COLO668 (cell line): ENCODE measurements around the gene OPCML.

Experiments used
- DNase-seq: peaks from one replicate; lab custom pipeline; 2025; ENCODE audit not compliant: unreplicated experiment; lab: John Stamatoyannopoulos, UW

OPCML gene

DNA sequence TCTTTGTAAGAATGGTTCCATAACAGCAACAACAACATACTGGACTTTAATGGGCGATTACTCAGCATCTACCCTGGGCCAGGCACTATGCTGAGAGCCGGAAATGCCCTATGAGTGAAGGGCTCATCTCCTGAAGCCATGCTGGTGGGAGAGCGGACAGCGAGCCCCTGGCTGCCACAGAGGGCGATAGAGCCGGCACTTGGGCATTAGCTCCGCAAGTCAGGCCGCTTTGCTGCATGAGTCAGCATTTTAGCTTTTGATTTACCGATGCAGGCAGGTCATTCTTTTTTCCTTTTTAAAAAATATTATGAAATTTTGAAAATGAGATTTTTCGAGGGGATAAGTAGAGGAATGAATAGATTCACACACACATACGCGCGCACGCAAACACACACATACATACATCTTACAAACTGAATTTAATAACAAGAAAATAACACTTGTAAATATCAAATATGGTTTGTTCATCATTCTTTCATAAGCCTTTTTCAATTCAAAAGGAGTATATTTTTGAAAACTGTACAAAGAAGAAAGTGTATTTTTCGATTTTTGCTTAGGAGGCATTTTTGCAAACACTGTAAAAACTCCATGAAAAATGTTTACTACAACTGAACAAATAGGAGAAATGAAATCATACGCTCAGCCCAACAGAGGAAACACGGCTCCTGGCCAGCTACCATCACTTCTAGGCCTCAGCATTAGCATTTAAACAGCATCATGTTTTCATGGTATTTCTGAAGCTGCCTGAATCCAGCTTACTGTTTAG is 667.3 kb downstream of the OPCML start:
- no peak for DNase-seq

DNA sequence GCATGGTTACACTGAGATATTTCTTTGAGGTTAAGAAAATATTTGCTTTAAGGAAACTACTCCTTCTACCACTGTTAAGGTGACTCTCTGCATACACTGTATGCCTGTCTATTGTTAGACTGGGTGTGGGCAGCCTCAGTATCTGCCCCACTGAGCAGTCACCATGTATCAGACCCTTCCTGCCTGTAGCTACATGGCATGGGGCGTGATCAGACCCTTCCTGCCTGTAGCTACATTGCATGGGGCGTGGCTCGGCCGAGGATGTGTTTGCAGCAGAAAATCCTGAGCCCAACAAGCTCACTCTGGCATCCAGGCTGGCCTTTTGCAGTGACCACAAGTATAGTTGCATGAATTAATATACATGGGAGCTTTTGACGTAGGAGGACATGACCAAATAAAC is 669.4 kb downstream of the OPCML start:
- no peak for DNase-seq

DNA sequence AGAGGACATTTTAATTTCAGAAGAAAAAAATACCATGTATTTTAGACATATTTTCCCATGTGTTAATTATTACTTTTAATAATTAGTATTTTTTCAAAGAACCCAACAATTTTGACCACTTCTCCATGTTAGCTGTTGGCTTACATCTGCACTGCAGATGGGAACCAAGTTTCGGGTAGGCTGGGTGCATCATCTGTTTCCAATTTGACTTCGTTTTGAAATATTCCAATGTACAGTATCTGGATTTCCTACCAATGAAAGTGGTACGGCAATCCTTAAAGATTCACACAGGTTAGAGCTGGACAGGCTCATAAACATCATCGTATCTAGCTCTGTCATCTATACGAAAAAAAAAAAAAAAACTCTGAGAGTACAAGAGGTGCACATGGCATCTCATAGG is 670.2 kb downstream of the OPCML start:
- DNase-seq = no peak

DNA sequence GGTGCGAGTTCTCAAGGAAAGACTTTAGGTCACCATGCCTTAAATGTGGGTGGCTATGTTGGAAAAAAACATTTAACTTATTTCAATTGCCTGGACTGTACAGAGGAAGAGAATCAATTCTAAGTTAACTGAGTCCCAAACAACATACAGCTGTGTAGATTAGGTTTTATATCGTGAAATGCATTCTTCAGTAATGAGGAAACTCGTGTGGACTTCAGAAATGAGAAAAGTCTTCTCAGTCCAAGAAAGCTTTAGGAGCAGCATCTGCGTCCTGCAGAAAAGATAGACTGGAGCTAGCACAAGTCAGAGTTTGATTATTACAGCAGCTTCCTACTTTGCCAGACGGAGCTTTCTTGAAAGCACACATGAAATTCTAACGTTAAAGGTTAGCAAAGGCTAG is 673.0 kb downstream of the OPCML start:
- no peak for DNase-seq

DNA sequence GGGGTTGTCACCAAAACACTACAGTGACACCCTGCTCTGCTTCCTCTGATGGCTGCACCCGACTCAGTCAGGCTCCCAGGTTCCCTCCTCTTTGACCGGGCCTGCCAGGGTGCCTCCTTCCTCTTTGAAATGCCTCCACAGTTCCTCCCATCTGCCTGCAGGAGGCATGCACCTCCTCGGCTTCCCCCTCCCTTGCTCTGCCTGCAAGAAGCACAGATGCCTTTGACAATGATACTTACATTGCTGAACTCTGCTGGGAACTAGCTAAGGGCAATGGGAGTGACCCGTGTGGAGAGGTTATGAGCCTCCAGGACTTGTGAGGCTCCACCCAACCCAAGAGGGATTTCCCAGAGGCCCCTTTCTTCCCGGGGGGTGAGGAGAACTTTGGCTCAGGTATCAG is 674.1 kb downstream of the OPCML start:
- no peak for DNase-seq

DNA sequence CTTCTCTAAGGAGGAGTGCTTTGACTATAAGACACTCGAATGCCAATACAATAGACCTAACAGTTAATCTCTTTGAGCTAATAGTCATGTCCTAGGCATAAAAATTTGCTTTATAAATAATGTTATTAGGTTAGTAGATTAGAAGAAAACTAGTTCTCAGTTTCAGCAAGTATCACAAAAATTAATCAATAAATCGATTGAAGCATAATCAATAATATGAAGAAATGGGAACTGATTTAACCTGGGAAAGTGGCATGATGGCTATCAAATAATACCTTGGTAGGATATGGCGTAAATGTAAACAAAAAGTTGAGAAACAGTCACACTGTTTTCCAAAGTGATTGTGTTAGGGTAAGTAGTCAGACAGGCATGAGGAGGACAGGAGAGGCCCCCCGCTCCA is 676.3 kb downstream of the OPCML start:
- DNase-seq = no peak

DNA sequence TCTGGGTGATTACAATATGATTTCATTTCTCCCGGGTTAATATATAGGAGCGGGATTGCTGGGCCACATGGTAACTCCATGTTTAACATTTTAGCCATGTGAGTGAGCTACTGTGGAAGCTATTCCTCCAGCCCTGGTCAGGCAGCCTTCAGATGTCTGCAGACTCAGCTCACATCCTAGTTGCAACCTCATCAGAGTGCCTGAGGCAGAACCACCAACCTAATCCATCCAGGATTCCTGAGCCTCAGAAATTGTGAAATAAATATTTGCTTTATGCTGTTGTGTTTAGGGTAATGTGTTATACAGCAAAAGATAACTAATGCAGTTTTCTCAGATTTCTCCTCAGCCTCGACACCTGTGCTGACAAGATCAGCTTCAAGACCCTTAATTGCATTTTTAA is 676.8 kb downstream of the OPCML start:
- DNase-seq = no peak

DNA sequence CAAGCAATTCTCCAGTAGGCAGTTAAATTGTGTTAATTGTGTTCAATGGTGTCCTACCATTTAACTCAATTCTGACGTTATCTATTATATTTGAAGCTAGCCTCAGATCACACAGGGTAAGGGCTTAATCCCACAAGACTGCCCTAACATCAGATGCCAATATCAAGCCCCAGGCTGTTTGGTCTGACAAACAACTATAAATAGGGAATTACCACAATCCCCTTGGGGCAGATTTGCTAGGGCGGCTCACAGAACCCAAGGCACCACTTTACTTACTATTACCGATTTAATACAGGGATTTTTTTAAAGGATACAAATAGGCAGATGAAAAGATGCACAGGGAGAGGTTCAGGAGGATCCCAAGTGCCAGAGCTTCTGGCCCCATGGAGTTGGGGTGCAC is 678.4 kb downstream of the OPCML start:
- no peak for DNase-seq

DNA sequence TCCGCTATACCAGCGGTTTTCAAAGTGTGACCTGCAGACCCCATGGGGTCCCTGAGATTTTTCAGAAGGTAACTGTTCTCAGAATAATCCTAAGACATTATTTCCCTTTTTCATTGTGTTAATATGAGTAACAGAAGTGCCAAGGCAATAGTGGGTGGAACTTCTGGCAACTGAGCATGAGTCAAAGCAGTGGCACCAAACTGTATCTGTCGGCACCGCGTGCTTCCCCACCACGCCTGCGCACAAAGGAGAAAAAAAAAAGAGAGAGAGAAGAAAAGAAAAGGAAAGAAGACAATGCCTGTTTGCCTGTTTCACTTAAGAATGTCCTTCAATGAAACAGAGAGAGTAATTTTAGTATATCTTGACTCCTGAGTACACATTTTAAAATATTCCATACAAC is 679.9 kb downstream of the OPCML start:
- no peak for DNase-seq

DNA sequence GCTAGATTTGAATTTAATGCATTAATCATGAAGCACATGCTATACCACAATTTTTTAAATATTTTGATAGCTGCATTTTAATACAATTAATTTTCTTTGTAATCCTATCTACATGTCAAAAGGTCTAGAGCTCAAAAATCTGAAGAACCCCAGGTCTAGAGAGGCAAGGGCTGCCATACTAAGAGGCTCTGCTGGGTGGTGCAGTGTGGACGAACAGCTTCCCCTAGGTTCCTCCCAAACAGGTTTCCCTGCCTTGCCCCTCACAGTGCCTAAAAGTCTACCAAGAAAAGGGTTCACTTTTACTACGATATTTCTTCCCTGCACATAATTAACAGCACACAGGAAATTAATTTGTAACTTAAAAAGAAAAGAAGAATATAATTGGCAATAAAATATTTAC is 681.1 kb downstream of the OPCML start:
- DNase-seq = no peak

DNA sequence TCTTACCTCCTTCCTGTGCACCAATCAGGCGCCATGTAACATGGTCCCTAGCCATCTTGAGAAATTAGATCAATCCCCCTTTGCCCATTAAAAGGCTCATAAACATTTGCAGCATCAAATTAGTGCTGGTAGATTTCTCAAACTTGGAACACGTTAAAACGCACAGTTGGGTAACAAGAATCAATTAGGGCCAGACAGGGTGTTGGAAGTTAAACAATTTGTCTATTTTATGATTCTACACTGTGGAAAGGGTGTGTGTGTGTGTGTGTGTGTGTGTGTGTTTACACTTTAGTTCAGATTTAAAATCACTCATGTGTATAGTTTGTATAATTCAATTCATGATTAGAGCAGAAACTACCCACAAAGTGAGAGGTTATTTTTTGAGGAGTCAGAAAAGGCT is 682.0 kb downstream of the OPCML start:
- DNase-seq = no peak

DNA sequence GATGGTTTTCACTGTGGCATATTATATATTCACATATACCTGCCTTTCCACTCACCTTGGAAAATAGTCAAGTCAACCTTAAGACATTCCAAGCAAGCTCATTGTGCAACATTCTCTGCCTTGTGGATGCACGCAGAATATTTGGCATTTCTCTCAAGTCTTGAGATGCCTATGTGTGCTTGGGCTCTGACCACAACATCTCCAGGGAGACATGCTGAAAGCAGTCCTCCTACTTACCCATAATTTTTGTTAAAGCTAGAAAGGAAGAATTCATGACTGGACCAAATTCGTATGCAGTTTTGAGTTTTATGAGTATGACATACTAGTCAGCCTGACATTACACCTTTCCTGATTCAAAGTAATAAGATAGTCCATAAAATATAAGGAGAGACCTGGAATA is 684.0 kb downstream of the OPCML start:
- DNase-seq = no peak

DNA sequence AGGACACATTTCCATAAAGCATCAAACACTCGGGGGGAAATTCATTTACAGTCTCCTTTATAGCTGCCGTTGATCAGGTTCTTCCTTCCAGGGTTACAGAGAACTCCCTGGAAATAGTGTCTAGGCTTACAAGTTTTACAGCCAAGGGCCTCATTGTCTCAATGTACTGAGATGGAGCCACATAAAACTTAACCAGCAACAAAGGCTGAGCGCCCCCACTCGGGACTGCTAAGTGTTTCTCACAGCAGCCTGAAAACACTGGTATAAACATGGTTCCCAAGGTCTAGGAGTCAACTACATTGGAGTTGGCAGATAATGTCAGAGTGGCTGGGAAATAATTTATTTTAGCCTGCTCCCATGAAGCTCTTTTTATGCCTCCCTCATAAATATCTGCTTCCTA is 686.2 kb downstream of the OPCML start:
- DNase-seq = no peak

DNA sequence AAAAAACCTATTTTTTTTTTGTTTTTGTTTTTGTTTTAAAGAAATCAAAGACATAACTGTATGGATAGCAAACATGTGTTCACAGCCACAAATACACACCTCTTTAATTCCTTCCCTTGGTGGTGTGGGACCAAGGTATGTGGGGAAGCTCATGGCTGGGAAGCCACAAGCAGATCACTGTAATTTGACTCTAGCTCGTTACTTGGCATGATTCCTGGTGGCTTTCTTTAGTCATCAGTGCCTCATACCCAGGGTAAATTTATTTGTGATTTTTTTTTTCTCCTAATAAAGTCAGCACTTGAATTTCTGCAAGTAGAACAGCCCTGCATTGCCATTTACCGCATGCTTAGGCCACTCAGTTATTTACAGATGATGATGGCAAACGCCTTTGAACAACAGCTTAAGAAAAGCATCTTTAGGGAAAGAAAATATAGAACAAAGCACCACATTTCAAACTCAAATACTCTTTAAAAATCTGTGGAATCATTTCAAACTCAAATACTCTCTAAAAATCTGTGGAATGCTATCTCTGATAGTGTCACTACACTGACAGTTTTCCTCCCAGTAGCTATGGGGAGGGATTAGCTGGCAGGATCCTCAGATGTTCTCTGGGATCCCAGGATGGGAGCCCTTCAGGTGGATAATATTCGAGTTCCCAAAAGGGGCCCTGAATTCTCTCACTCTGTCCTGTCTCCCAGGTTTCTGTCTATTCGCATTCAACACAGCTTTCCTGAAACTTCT is 687.2 kb downstream of the OPCML start:
- no peak for DNase-seq

DNA sequence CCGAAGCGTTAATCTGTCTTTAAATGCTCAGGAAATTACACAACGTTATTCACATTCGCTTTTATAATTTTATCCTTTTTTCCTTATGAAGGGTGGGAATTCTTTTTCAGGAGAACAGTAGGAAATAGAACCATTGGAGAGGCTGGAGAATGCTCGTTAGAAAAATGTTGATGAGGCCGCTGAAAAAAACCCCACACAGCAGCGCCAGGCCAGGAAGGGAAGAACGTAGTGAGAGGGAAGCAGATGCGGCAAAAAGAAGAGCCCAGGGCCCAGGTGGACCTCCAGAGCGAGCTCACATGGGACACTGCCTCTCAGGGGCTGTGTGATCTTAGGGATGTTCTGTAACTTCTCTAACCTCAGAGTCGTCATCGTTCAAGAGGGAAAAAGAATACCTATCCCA is 691.6 kb downstream of the OPCML start:
- no peak for DNase-seq

DNA sequence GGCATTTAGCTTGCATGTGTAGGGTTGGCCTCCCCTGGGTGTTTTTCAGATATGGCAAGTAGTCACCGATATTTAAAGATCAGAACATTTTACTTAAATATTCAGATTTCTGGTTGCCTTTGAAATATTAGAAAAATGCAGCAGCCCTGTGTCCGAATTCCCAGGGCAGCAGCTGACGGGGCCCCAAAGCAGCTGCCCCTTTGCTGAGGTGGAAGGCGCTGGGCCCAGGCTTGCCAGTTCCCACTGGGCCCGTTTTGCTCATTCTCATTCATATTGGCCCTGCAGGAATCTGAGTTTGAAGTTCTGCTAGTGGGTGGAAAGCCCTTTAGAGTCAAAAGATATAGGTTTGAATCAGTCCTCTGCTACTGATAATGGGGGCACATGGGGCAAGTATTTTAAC is 692.1 kb downstream of the OPCML start:
- DNase-seq = no peak

DNA sequence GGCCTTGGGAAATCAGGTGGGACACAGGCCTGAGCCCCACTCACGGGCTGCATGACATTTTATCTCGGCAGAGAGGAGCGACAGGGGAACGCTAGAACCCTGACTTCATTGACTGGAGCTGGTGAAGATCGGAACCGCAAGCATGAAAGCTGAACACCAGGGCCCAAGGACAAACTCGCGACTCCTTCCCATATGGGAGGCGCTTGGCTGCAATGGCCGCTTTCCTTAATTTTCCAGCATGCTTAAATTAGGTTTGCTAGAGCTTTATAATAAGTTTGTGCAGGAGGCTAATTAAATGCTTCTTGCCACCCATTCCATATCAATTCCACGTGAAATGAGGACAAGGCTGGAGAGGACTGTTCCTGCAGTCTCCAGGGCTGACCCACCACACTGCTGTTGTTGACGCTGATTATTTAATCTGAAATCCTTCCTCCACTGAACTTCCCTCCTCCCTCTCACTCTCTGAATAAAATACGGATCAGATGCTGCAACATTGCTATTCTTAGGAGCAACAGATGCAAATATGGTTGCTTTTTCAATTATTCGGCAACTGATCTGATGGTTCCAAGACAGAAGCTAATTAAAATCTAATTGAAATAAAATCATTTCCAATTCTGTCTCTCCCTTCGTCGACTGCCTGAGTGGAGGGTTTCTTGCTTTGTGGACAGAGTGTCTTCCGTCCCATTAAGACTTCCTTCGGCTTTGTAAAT is 692.9 kb downstream of the OPCML start:
- DNase-seq = no peak

DNA sequence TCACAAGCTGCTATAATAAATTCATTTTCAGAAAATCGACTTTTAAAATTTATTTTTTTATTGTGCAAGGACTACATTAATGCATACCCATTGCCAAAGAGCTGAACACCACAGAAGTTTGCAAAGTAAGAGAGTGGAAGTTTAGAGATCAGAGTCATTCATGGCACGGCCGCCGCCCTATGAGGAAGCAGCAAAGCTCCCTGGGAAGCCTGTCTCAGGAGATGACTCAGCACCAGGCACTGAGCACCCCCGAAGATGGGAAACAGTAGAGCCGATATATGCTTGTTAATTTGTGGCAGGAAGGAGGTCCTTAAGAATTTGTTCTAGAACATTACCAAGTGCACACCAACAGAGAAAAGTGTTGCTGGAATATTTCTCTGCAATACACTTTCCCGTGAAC is 693.7 kb downstream of the OPCML start:
- DNase-seq = no peak

DNA sequence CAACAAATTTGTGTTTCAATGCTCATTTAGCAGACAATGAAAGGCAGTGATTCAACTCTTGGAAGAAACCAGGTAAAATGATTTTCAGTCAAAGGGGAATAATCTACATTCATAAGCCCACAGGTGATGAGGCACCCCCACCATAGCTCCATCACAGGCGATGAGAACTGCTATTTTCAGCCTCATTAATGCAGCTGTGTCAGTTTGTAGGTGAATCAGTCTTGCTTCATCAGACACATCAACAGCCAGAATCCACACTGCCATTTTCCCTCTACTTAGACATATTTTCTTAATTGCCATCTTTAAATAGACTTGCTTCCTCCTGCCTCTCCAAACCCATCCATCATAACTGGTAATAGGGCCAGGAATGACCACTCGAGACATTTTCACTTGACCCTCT is 701.0 kb downstream of the OPCML start:
- DNase-seq = no peak

DNA sequence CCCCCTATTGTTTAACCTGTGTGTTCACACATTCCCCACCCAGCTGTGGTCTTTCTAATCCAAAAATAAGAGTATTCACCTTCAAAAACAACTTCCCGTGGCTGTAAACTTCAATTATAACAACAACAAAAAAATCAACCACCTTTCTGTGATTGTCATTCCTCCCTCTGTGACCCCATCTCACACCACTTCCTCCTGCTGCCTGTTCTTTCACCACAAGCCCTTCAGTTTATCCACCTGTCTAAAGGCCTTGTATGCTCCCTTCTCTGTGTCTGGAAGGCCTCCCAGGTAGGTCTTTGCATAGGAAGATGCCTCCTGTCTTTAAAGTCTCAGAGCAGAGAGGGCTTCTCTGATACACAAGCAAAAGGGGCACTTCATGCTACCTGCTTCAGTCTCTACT is 707.7 kb downstream of the OPCML start:
- no peak for DNase-seq

DNA sequence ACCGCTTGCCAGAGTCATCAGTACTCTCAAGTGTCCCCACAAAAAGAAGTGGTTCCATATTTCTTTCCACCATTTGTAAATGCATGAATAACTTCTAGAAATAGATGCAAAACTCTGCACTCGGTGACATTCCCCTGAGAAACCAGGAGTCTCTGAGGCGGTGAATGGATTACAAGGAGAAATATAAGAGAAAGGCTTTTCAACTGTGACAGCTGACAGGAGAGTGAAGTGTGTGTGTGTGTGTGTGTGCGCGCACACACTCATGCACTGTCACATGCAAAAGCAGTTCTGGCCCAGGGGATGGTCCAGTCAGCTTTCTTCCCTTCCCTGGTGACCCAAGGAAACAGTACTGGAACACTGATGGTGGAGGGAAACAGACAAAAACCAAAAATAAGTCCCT is 710.0 kb downstream of the OPCML start:
- no peak for DNase-seq

DNA sequence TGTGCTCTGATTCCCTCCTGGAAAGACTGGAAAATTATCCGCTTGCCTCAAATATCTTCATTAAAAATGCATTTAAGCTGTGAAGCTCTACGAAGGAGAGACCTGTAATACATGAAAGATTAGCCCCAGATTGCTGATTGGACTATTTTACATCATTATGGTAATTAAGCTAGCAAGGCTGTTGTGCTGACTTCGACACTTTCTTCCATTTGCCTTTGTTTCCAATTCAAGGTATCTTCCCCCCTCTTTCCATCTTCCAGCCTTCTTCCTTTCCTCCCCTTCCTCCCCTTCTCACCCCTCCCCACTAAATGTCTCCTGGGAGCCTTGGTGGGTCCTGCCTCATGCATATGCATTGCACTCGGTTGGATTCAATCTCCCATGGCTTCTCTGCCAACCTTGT is 710.8 kb downstream of the OPCML start:
- DNase-seq = no peak
